HG03103 (cell line): Measurements from ENCODE around the gene THSD7A.

Experiments used
- ATAC-seq: cut with Tn5 transposase; IDR thresholded peaks from one replicate; pipeline ENCODE4 v1.9.1; 2021; ENCODE audit warnings: low read depth; ENCODE audit not compliant: unreplicated experiment

Gene THSD7A

DNA sequence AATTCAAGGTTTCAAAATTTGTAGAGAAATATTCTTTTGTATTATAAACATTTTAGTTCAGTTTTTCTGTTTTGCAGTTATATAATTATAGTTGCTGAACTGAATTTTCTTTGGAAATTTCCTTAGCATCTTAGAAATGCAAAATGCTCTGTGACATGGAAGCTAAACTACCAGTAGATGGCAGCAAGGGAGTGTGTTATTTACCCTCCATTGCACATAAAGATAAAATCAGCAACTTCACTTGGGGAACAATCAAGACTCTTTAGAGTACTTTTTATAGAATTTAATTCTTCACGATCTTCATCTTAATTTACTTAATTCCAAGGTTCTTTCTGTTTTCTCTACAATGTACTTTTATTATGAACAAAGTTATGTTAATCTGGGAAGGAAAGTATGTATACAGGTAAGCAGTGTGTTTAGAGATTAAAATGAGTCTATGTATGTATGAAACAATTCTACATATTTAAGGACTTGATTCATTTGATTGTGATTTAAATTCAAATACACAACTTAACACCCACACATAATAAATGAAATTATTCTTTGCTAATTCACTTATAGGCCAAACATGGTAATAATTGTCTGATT, 404.2 kb downstream of the THSD7A start:
- ATAC-seq: no peak

DNA sequence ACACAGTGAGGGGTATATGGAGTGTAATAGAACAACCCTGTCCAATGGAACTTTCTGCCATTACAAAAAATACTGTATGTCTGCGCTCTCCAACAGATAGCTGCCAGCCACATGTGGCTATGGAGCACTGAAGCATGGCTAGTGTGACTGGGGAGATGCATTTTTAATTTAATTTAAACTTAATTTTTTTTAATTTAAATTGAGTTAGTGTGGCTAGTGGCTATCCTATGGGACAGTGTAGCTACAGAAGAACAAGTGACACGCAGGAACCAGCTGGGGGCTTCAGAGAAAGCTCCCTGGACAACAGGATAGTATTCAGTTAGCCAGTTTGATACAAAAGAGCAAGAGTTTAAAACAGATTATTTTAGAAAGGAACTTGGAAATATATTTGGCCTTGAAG, 408.0 kb downstream of the THSD7A start:
- ATAC-seq: no peak

DNA sequence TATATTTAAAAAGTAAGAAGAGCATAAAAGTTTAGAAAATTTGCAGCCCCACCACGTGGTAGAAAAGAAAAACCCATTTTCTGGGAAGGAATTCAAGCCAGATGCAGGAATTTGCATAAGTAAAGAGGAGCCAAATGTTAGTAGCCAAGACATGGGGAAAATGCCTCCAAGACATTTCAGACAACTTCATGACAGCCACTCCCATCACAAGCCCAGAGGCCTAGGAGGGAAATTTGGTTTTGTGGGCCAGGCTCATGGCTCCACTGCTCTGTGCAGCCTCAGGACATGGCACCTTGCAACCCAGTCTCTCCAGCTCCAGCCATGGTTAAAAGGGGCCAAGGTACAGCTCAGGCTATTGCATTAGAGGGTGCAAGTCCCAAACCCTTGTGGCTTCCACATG, 411.9 kb downstream of the THSD7A start:
- ATAC-seq: no peak

DNA sequence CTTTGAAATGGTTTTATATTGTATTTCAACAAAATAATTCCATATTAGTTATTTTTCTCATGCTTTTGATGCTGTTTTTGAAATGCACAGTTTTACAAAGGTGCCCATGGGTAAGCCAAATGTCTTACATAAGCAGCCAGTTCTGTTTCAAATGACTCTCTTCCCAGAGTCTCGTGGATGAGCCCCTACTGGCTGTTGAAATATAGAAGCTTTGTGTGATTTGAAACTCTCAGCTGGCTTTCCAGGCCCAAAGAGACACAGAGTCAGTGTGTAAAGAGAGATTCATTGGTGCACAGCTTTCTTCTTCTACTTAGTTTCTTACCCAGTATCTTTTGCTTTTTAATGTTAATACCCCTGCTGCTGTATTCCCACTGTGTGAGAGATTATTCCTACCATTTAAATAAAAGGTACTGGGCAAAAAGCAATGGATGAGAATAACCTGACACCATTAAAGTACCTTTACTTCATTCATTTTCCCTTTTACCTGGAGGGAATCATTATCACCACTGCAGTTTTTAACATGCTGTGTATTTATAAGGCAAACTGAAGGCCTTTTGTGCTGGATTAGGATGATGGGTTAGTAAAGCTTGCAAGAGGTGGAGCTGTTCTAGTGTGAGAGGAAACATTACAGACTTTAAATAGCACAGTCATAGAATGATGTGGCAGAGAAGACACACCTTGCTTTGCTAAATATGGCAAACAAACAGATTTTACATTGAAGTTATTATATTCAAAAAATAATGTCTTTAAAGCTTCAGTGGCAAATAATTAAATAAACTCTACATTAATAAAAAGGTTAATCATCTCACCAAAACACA, 415.1 kb downstream of the THSD7A start:
- no peak for ATAC-seq

DNA sequence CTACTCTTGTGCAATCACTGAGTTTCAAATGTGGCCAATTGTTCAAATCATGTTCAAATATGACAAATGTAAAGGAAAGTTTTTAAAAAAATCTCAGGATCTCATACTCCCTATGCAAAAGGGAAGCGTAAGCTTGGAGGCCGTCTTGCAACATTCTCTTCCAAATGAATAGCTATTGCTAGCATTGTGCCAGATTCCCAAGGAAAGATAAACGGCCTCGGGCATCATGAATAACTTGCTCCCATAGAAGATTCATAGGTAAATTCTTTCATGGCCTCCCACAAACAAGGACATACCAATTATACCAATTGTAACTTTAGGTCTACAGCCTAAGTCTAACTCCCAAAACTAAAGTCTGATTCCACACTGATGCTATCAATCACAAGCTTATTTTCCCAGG, 416.9 kb downstream of the THSD7A start:
- no peak for ATAC-seq

DNA sequence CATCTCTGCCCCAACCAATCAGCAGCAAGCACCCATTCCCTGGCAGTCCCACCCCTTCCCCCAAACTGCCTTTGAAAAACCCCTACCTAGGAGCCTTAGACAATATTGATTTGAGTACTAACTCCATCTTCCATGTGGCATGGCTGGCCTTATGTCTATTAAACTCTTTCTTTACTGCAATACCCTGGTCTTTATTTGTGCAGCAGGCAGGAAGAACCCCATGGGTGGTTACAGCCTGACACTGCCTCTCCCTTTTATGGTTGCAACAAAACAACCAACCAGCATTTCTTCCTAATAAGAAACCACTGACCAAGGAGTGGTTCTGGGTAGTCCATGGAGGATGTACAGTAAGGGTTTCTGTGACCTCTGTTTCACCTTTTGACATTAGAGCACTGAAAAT, 418.1 kb downstream of the THSD7A start:
- no peak for ATAC-seq

DNA sequence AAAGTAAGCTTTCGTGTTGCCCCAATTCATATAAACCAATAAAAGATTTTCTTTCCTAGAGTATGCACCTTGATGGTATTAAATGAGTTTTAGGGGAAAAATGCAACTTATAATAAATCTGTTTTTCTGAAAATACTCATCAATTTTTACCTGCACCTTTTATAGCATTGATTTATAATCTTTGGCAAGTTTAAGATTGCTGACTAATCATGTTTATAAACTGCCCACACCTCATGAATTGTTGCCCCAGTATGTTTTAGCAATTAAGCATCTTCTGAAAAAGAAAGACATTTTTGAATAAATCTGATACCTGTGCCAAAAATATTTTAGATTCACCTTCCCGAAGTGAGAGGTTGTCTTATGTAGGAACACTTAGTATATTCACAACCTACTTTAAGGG, 420.0 kb downstream of the THSD7A start:
- ATAC-seq: no peak

DNA sequence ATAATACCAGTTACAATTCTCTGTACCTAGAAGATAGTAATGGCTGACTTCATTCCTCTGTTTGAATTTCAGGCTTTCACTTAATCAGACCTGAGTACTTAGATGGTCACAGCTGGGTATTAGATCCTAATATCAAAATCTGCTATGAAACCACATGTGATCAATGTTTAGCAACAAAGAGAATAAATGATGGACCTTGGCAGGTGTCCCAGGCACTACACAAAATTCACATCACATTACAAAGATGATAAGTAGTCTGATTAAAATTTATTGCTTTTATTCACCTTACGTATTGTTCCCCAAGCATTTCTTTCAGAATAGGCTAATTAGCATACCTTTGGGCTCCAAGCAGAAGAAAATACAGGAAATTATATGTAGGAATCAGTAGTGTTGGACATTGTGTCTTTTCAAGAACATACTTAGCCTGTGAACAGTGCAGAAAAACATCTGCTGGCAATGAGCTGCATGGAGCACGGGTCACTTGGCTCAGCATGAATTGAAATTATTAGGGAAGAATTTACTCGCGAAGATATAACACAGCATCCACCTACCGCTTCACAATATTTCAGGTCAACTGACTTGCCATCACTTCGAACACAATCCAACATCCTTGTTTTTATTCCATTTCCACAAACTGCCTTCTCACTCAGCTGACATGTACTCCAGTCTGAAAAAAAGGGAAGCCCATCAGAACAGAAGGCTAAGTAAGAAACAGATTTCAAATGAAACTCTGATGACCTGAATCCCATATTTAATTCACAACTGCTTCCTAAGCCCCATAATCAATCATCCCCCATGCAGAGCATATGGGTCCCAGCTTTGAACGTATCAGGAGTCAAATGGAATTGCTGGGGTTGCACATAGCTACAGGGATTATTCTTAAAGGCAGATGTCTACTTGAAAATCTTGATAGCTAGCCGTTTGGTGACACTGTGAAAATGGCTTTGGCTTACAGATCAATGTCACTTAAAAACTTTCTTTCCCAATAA, 421.0 kb downstream of the THSD7A start:
- ATAC-seq: no peak

DNA sequence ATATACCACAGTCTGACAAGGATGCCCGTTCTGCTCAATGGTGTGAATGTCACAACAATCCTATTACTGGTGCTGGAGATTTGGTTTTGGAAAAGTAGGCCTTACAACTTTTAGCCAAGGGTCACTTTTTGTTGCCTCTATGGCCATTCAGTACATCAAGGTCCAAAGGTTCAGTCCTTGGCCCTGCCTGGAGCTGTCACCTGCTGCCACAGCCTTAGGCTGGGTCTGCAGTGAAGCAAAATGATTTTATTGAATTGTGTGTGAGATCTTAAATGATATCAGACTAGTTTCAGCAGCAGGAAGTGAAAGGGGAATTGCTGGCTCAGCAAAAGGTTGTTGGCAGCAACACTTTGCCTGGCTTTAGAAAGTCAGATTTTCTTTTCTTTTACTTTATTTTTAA, 427.6 kb downstream of the THSD7A start:
- no peak for ATAC-seq

DNA sequence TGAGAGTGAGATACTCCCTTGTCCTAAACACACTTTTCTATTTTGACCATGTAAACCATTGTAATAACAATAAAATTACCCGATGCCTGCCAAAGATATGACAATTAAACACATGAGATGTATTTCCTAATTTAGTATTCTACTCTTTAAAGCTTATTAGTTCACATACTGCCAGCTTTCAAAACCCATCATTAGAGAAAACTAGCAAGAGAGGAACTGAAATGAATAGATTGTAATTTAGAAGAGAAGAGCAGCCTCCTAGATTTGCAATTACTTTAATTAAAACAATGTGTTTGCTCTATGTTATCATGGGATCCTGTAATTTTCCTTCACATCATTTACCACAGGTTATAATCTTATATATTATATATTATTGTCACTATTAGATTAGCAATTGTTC, 428.2 kb downstream of the THSD7A start:
- ATAC-seq: no peak

DNA sequence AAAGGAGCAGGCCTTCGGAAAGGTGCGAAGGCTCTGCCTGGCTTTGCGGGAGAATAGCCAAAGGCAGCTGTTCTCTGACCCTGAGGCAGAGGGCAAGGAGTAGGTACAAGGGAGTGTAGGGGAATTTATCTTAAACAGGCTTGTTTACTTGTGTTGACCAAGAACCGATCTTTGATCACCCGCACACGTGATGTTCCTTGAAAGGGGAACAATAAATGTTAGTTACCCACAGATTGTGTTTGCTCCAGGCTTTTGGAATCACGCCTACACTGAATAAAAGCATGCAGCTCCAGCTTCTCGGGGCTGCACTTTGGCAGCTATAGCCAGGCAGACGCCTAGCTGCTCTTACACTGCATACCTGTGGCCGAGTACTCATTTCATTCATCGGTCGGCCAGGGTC, 437.6 kb downstream of the THSD7A start:
- ATAC-seq: no peak

DNA sequence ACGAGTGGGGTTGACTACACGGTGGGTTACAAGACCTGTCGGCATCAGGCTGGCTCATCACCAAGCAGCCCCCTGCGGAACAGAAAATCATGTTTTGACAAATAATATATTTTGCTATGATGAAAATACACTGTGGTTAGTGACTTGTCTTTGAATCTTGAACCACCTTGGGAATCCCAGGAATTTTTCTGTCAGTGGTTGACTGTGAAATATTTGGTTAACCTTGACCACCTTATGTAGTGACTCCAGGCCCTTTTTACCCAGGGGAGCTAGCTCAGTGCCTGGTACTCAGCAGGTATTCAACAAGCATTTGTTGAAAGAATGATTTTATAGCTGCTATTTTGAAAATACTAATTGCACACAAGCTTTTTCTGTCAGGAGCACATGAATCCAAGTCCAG, 452.4 kb downstream of the THSD7A start:
- no peak for ATAC-seq

DNA sequence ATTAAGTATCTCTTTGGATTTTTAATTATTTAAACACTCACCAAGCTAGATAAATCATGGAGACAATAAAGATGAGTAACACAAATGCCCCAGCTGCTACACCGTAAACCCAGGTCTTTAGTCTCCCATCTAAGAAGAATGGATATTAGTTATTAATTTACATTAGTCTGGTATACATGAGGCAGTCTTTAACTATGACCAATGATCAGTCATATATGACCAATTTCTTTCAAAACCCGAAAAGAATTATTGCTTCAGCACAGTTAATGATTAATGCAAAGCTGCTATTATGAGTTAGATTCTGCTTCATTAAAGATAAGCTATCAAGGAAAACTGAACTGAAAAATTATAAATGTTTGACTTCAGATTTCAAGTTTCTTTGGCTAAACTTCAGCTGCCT, 455.5 kb downstream of the THSD7A start:
- ATAC-seq: no peak

DNA sequence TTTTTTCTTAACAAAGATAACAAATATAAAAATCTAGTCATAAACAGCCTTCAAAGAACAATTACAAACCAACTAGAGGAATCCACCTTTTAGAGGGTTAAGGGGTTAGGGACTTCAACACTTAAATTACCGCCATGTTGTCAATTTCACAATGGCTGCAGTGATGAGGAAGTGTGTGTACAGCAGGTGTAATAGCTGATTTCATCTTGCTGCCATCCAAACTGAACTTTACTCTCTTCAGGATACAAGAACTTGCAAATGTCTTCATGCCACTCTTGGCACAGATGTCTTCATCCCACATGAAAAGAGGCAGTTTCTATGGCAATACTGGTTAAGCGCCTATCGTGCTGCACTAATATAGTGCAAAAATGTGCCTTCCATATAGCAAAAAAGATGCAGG, 457.4 kb downstream of the THSD7A start:
- ATAC-seq: no peak

DNA sequence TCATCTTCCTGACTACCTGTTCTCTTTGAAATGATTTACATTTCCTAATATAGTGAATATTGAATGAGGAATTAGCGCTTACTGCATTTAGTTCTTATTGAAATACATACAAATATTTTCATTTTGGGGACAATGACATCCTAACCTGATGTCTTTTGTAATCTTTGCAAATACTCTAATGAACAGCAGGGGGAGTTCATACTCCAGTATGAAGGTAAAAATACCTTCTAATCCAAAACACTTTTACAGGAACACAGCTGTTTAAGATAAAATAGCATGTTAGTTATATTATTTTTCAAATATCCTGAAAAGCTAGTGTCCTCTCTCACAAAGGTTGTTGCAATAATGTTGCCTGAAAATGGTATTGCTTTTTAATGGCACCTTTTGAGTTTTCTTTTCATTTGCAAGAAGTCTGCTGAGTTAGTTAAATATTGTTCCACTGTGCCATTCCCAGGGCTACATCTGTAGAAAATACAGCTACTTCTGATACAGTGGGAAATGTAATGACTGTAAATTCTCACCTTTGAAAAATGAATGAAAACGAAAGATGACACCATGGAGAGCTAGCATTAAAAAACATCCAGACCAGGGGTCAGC, 458.4 kb downstream of the THSD7A start:
- no peak for ATAC-seq

DNA sequence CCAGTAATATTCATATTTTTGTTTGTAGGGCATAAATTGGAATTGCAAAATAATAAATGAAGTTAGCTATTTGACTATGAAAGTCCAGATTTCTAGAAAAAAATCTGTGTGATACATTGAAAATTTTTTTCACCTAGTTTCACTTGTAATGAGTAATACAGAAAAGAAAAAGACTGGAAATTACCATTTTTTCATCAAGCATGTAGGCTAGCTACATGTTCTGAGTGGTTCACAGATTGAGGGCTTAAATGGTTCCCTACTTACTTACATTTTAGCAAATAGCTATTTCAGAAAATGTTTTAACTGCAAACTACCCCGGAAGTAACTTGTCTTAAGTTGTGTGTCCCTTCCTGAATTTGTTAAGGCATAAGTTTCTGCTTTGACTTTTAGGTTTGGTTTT, 462.3 kb downstream of the THSD7A start:
- ATAC-seq: no peak

DNA sequence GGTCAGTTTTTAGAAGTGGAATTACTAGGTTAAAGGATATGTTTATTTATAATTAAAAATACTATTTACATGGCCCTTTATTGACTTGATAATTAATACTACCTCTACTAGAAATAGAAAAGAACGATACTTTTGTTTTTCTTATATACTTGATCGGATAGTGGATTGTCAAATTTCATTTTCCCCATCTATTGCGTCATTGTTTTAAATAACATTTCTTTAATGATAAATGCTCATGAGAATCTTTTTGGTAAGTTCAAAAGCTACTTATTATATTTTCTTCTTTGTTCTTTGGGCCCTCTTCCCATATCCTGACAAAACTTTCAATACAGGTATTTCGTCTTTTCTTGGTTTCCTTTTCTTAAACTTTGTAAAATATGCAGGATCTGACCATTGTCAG, 465.9 kb downstream of the THSD7A start:
- no peak for ATAC-seq

DNA sequence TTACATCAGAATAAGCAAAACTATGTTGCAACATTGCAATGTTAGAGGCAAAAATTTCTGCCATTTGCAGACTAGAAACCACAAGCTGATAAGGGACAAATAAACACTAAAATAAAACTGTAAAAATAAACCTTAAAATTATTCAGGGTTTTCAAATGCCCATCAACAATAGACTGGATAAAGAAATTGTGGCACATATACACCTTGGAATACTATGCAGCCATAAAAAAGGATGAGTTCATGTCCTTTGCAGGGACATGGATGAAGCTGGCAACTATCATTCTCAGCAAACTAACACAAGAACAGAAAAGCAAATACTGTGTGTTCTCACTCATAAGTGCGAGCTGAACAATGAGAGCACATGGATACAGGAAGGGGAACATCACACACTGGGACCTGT, 473.4 kb downstream of the THSD7A start:
- ATAC-seq: no peak

DNA sequence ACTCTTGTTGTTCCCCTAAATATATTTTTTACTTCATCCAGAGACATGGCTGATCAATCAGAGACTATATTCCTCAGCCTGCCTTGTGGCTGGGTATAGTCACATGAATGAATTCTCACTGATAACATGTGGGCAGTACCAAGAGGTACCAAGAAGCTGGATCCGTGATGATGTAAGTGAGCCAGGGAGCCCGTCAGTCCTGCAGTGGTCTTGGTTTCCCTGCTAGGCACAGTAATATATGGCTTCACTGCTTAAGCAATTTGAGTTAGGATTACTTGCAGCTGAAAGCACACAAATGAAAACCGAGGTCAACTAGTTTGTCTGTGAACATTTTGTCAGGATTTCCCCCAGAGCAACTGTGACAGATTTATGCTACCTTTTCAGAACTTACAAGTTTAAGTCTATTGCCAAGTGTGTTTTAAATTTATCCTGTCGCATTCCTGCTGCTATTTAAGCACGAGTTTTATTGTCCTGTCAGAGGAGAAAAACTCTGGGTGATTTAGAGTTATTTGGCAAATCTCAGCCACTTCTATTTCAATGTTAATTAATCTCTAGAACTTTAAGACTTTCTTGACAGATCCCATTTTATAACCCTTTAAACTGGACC, 476.5 kb downstream of the THSD7A start:
- no peak for ATAC-seq

DNA sequence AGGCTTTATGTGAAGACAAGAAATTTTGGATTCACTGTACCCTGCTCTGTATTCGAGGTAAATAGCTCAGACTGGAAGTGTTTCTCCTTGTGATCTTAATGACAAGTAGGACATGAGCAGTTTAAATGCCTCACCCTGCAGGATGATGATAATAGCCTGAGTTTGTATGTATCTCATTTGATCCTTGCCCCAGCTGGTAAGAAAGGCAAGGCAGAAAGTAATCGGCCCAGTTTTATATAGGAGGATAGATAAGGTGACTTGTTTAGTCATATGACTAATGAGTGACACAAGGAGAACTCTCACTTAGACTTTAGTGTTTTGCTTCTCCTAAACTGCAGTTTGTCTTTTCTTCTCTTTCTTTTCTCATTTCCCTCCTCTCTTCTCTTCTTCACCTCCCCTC, 485.7 kb downstream of the THSD7A start:
- ATAC-seq: no peak

DNA sequence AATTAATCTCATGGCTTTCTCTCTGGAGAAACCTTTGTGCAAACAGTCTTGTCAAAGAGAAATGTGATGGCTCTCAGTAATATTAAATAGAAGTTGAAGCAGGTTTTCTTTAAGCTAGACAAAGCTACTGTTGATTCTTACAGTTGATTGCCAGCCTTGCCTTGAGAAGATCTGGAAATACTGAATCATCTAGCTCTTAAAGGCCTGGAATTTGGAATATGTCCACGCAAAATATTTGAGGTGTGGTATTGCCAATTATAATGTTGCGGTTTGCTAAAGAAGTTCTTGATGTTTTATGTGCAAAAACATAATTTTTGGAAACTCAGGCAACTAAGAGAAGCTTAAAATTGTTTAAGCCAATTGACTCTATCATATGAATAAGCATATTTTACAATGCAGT, 486.4 kb downstream of the THSD7A start:
- no peak for ATAC-seq
